Measurements from ENCODE around the gene SEC24C.

The SEC24C gene

GRCh38 chr10:73803680-73804286 lies 59.6 kb downstream of the SEC24C start:
- Histone ChIP-seq H3K4me3 (replicated peaks; ENCODE audit: insufficient read depth, low read length) (no peak overlapping the region), H3K27ac (replicated peaks) (no peak overlapping the region), H3K27me3 (ENCODE audit: insufficient read depth, poor library complexity, severe bottlenecking) (no peaks in the 10 kb centered on the region)
- no peak for DNase-seq (ENCODE audit: low read depth in 1 of 2, low spot score in 1 of 2)
- TF ChIP-seq CTCF (IDR thresholded peaks at IDR 0.05; ENCODE audit: insufficient read depth, low read length): no peak
- no peak for TF ChIP-seq SPI1 (IDR thresholded peaks at IDR 0.05; ENCODE audit: borderline replicate concordance, low read depth)
- no peak for TF ChIP-seq POLR2AphosphoS5 (IDR thresholded peaks at IDR 0.05; ENCODE audit: low read depth)
- no peak for TF ChIP-seq GABPA (IDR thresholded peaks at IDR 0.05; ENCODE audit: low read depth)
- no peak for TF ChIP-seq REST (IDR thresholded peaks at IDR 0.05; ENCODE audit: insufficient replicate concordance, low read depth)

- no peak for DNase-seq (ENCODE audit: low read depth in 1 of 2, low spot score in 1 of 2)
- TF ChIP-seq REST (IDR thresholded peaks at IDR 0.05; ENCODE audit: insufficient replicate concordance, low read depth): no peak
- no peak for TF ChIP-seq POLR2AphosphoS5 (IDR thresholded peaks at IDR 0.05; ENCODE audit: low read depth)
- TF ChIP-seq SPI1 (IDR thresholded peaks at IDR 0.05; ENCODE audit: borderline replicate concordance, low read depth): no peak
- TF ChIP-seq CTCF (IDR thresholded peaks at IDR 0.05; ENCODE audit: insufficient read depth, low read length): no peak
- no peak for TF ChIP-seq GABPA (IDR thresholded peaks at IDR 0.05; ENCODE audit: low read depth)
- Histone ChIP-seq H3K27ac (replicated peaks) (no peak overlapping the region), H3K4me3 (replicated peaks; ENCODE audit: insufficient read depth, low read length) (no peak overlapping the region), H3K27me3 (ENCODE audit: insufficient read depth, poor library complexity, severe bottlenecking) (no peaks in the 10 kb centered on the region)
These were observed 62.2 kb downstream of the SEC24C start for GRCh38 chr10:73806176-73806950.

- TF ChIP-seq POLR2AphosphoS5 (IDR thresholded peaks at IDR 0.05; ENCODE audit: low read depth) (no peak), GABPA (IDR thresholded peaks at IDR 0.05; ENCODE audit: low read depth) (no peak), CTCF (IDR thresholded peaks at IDR 0.05; ENCODE audit: insufficient read depth, low read length) (no peak), REST (IDR thresholded peaks at IDR 0.05; ENCODE audit: insufficient replicate concordance, low read depth) (no peak), SPI1 (IDR thresholded peaks at IDR 0.05; ENCODE audit: borderline replicate concordance, low read depth) (no peak)
- no peaks in the 10 kb centered on the region for H3K27me3 ChIP-seq (ENCODE audit: insufficient read depth, poor library complexity, severe bottlenecking)
- no peak overlapping the region for H3K27ac ChIP-seq (replicated peaks)
- DNase-seq (ENCODE audit: low read depth in 1 of 2, low spot score in 1 of 2): no peak
- no peak overlapping the region for H3K4me3 ChIP-seq (replicated peaks; ENCODE audit: insufficient read depth, low read length)
These were observed 63.3 kb downstream of the SEC24C start for GRCh38 chr10:73807471-73807870.

All from HL-60 (cell line).